ENCODE data around the gene CXCL16.

CXCL16 gene

DNA sequence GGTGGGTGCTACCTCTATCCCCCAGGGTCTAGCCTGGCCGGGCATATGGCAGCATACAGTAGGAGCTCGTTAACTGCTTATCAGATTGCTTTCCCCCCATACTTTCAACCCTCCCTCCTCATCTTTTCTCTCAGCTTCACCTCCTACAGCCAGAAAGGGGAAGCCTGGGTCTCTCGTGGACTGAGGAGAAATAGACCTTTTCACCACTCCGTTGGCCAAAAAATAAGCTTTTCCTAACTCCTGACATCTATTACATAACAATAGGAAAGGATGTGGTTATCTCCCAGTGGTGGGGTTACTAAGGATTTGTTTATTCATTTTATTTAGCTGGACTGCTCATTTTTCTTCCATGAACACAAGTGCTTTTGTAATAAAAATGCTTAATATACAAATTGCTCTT lies 9.0 kb upstream of the CXCL16 start:
- no peak for DNase-seq

DNA sequence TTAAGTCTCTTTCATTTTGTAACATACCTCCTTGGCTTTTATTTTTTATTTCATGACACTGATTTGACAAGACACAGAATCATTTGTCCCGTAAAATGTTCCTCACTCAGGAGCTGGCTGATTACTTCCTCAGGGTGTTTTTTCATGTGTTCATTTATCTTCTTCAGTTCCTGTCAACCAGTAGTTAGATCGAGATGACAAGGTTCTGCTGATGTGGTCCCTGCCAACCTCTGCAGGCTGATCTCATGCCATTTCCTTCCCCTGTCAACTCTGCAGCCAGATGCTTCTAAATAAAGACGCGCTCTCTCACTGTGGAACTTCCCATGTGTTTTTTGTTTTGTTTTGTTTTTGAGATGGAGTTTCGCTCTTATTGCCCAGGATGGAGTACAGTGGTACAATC lies 8.1 kb upstream of the CXCL16 start:
- no peak for DNase-seq

DNA sequence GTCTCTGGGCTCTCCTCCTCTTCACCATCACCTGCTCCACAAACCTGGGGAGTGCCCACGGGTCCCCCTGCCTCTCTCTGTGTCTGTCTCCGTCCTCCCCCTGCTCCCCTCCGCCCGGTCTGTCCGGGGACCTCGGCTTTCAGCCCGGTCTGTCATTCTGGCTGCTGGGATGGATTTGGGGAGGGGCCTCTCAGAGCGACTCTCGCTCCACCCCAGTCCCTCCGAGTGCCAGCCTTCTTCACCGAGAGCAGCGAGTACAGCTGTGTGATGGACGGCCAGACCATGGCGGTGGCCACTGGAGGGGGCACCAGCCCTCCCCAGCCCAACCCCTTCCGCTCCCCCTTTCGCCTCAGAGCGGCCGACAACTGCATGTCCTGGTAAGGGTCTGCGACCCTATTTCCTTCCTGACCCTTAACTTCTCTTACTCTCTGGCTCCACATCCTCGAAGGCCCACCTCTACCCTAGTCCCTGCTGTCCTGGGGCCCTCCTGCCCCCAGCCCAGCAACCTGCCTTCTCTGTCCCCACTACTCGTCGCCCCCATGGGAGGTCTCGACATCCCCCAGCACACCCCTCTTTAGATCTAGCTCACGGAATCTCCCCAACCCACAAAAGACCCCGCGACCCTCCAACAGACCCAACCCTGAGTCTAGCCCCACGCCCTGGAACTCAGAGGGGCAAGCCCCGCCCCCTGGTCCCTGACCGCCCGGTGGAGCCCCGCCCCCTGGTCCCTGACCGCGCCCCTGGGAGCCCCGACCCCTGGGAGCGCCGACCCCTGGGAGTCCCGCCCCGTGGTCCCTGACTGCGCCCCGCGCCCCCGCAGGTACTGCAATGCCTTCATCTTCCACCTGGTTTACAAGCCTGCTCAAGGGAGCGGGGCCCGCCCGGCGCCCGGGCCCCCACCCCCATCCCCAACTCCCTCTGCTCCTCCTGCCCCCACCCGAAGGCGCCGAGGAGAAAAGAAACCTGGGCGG lies 5.6 kb upstream of the CXCL16 start:
- DNase-seq = no peak

DNA sequence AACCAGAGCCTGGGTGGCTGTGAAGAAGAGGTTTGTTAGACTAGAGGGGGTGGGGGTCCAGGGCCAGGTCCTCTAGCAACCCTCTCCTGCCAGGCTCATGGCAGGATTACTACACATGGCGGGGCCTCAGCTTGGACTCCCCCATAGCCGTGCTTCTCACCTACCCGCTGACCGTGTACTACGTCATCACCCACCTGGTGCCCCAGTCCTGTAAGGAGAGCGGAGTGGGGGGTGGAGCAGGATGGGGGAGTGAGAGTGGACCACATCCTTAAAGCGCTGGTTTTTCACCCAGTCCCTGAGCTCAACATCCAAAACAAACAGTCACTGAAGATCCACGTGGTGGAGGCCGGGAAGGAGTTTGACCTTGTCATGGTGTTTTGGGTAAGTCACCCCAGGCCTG lies 4.2 kb upstream of the CXCL16 start:
- DNase-seq = no peak

DNA sequence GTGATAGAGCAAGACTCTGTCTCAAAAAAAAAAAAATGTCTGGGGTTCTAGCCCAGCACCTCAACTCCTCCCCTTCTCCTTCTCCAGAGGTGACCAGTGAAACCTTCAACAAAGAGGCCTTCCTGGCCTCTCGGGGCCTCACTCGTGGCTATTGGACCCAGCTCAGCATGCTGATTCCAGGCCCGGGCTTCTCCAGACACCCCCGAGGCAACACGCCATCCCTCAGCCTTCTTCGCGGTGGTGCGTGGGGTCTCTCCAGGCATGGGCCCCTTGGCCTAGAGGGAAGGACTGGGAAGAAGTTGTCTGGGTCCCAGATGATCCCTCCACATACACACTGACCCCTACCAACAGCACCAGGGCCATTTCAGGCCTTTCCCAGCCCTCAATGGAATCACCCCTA lies 3.5 kb upstream of the CXCL16 start:
- no peak for DNase-seq

DNA sequence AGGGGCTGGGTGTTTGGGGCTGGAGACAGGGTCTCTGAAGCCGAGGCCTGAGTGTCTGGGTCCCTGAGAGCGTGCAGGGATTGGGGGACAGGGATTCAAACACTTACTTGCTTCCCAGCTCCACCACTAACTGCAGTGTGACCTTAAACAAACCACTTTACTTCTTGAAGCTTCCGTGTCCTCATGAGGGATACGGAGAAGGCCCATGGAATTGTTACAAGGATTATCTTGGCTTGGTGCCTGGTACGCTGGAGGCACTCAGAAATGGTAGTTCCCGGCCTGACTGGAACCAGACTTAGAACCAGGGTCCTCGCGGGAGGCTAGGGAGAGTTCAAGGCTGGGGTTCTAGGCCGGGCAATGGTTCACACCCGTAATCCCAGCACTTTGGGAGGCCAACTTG lies 2.9 kb upstream of the CXCL16 start:
- no peak for DNase-seq

DNA sequence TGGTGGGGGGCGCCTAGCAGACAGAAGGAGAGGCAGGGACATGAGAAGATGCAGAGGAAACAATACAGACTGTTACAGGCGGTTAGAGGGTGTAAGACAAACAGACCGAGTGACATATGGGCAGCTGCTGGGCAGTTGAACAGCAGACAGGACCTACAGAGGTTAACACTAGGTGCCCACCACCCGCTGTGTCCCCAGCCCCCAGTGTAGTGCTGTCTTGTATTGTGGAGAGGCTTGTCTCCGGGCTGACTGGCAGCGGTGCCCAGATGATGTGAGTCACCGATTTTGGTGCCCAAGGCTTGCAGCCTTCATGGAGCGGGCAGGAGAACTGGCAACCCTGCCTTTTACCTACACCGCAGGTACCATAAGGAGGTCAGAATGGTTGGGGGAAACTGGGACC lies 2.4 kb upstream of the CXCL16 start:
- DNase-seq = no peak

DNA sequence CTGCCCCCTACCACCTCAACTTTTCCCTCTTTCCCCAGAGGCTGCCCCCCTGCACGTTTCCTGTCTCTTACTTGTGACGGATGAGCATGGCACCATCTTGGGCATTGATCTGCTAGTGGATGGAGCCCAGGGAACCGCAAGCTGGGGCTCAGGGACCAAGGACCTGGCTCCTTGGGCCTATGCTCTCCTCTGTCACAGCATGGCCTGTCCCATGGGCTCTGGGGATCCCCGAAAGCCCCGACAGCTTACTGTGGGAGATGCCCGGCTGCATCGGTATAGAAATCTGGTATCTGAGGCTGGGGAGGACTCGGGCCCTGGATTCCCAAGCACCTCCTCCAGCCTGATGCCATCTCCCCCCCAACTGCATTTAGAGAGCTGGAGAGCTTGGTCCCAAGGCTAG lies 1.8 kb upstream of the CXCL16 start:
- DNase-seq = no peak

DNA sequence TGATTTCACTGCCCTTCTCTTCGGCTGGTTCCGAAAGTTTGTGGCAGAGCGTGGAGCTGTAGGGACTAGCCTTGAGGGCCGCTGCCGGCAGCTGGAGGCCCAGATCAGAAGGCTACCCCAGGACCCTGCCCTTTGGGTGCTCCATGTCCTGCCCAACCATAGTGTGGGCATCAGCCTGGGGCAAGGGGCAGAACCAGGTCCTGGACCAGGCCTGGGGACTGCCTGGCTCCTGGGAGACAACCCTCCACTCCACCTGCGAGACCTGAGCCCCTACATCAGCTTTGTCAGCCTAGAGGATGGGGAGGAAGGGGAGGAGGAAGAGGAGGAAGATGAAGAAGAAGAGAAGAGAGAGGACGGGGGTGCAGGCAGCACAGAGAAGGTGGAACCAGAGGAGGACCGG lies 856 bp upstream of the CXCL16 start:
- DNase-seq = no peak

DNA sequence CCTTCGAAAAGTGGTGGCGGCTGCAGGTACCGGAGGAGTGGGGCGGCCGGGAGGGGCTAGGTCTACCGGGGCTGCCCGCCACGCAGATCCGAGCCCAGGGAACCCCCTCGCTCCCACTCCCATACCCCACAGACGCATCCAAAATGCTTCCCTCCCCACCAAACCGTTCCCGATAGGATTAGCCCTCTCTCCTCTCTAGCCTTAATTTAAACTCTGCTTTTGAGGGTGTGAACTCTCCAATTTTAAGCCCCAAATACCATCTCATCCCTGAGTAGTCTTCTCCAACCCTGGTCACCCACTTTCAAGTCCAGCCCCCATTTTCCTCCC lies 260 bp upstream of the CXCL16 start:
- no peak for DNase-seq

DNA sequence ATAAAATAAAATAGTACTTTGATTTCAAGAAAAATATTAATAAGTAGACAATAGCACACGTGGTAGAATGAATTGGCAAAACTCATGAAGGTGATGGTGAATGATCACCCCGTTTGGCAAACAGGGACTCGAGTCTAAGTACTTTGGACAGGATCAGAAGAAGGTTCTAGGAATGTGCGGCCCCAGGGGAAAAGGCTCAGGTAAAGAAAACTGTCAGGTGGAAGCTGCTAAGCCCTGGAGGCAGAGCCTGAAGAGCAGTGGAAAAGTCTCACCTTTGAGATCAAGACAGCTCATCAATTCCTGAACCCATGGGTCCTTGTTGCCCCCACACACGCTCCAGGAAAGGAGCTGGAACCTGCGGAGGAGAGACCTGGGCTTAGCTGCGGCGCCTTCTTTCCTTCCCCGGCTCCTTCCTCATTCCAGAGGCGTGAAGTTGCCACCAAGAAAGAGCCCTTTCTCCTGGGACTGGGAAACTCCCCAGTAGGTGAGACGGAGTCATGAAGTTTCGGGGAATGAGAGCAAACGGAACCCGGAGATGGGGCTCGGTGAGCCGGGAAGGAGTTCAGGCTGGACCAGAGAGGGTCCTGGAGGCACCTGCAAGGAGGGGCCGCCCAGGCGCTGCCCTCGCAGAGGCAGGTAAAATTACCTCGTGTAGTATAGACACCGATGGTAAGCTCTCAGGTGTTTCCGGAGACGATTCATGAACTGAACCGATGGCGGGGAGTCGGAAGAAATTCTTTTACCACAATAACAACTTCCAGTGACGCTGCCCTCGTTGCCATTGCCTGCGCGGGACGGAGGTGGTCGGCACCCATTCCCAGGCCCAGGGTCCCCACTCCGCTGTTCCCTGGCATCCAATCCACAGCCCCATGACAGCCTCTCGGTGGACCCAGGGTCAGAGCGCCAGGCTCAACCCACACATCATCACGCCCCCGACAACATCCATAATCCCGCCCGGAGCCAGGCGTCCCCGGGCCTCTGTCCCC lies 1.3 kb downstream of the CXCL16 start:
- DNase-seq = no peak

DNA sequence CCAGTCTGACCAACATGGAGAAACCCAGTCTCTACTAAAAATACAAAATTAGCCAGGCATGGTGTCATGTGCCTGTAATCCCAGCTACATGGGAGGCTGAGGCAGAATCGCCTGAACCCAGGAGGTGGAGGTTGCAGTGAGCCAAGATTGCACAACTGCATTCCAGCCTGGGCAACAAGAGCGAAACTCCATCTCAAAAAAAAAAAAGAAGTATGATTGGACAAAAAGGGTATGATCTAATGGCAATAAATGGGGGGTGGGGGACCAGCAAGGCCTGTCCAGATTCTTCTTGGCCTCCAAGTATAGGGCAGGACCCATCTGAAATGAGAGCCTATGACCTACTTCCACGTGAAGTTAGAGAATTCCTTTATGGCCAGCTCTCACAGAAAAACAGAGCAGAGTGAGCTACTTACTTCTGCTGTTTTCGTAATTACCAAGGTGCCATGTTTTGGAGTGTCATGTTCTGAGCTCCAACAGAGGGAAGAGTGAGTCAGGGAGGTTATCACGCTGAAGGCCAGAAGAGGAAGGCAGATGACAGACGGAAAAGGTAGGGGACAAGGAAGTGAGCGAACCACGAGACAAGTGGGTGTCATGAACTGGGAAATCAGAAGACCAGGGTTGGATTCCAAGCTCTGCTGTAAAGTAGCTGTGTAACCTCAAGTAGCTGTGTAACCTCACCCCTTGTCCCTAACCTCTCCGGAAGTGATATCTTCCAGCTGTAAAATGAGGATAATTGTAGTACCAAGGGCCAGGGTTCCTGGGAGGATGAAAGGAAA lies 3.7 kb downstream of the CXCL16 start:
- no peak for DNase-seq

DNA sequence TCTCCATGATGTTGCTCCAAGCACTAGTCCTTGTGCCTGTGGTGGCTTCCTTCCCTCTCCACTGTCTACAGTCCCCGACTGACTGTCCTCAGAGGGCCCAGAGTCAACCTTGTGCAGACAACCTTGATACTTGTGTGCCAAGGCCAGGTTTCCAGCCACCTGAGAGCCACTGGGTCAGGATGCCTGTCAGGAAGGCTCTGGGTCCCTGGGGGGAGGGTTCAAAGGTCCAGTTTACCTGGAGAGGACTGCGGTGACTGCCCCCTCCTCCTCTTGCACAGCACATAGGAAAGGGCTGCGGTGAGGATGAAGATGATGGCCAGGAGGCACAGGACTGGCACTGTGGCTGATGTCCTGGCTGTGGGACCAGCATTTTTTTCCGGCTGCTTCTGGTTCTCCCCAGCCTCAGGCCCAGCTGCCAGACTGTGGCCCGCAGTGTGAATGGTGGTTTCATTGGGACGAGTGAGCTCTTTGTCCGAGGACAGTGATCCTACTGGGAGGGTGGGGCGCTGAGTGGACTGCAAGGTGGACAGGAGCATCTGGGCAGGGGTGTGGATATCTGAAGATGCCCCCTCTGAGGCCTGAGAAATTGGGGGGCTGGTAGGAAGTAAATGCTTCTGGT lies 4.8 kb downstream of the CXCL16 start:
- DNase-seq = no peak

DNA sequence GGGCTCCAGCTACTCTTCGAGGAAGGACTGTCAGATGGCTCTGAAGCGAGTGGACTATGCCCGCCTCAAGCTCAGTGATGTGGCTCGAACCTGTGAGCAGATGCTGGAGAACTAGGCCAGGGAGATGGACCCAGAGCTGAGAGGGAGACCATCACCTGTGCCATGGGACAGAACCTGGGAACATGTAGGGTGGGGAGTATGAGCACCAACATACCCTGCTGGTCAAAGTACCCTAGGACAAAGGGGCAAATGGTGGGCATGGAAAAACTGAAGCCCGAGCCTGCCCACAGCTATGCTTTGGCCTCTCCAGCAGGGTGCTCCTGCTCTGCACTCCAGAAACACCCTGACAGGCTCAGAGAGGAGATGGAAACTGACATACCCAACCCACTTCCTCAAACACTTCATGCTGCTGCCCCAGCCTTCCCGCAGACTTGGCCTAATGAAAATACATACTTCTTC lies 6.6 kb downstream of the CXCL16 start:
- no peak for DNase-seq

DNA sequence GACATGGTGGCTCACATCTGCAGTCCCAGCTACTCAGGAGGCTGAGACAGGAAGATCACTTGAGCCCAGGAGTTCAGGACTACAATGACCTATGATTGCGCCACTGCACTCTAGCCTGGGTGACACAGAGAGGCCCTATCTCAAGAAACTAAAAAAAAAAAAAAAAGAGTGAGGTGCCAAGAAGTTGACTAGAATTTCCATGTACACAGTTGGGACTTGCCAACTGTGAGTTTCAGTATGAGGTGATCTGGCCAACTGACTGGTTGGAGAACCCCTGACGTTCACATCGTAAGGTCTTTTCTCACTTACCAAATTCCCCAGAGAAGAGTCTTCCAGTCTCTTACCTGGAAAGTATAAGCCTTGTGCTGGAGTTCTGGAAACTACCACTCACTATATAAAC lies 11.6 kb downstream of the CXCL16 start:
- DNase-seq = no peak

DNA sequence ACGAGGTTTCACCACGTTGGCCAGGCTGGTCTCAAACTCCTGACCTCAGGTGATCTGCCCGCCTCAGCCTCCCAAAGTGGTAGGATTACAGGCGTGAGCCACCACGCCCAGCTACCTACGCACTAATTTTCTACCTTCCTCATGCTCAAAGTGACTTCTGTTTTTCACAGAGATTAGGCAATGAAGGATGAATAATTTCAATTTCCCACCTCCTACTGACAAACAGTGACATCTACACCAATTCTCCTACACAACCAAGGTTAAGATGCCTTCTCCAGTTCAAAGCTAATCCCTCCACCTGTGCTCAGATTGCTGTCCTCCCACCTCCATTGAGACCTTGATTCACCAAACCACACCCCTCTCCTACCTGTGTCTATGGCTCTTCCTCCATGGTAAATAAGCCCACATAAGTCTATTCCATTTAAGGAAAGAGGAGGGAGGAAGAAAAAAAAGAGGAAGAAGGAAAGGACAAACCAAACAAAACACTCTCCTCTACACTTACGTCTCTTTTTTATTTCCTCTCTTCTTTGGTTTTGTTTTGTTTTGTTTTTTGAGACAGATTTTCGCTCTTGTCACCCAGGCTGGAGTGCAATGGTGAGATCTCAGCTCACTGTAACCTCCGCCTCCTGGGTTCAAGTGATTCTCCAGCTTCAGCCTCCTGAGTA lies 13.9 kb downstream of the CXCL16 start:
- DNase-seq = no peak

DNA sequence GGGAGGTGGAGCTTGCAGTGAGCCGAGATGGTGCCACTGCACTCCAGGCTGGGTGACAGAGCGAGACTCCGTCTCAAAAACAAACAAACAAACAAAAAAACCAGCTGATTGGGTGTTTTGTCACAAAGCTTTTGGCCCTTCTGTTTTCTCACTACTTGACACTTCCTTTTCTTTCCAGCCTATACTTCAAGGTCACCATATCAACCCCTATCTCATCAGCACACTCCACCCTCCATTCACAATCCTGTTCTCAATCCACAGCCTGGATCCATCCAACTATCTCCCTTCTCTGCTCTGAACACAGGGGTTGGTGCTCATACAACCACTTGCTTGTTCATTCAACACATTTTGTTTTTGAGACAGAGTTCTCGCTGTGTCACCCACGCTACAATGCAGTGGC lies 15.1 kb downstream of the CXCL16 start:
- DNase-seq = no peak

DNA sequence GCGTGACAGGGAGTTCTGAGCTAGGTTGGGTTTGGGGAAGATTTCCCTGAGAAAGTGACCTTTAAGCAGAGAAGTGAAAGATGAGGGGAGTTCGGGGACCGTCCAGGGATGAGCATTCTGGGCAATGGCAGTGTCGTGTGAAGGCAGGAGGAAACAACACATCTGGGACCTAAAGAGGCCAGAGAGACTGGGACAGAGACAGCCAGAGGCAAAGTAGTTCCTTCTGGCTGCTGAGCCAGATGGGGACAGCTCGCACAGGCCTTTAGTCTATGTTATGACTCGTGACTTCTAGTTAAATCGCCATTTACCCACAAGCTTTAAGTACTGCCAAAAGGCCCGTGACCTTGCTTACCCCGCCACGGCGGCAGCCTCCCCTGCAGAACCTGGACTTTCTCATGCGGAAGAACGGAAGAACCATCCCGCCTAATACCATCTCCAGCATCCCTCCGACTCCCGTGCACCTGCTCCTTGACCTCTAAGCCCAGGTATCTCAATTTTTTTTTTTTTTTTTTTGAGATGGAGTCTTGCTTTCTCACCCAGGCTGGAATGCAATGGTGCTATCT lies 17.0 kb downstream of the CXCL16 start:
- no peak for DNase-seq

DNA sequence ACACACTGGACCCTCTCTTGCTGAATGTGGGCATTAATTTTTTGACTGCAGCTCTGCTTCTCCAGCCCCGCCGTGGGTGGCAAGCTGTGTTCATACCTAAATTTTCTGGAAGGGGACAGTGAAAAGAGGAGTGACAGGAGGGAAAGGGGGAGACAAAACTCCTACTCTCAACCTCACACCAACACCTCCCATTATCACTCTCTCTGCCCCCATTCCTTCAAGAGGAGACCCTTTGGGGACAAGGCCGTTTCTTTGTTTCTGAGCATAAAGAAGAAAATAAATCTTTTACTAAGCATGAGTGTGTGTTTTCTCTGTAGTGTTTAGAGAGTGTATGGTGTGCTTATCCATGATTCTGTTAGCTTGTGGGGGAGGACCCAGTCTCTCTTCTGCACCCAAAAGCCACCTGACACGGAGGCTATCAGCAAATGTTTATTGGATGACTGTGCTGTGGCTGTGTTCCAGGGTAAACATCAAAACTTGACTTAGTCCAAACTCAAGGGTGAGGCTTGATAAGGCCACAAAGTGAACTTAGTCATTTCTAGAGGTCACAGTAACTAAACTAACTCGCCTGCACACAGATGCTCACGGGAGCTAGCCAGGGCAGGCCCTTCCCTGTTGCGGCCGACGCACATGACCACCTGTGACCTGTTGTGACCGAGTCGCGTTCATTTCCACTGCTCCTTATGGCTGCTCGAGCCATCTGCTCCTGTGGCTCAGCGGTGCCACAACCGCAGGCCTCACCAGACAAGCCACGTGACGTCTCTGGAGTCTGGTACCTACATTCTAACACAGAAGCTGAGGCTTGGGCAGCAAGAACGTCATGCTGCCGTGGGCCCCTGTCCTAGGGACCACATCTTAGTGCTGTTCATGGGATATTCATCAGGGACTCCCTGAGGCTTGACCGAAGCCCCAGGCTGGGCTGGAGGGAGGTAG lies 18.3 kb downstream of the CXCL16 start:
- no peak for DNase-seq

DNA sequence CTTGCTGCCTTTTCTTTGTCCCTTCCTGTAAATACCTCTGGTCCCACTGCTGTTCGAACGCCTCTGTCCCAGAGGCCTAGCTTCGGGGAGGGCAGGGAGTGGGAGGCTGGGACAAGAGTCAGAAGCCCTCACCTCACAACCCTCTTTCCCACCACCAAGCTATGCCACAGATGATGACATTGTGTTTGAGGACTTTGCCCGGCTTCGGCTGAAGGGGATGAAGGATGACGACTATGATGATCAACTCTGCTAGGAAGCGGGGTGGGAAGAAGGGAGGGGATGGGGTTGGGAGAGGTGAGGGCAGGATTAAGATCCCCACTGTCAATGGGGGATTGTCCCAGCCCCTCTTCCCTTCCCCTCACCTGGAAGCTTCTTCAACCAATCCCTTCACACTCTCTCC lies 18.9 kb downstream of the CXCL16 start:
- no peak for DNase-seq
